VCaP (cell line): ENCODE results near the gene DAZAP2.
A peak's percentile ranks its signal among the peaks of the same experiment; 100 is the strongest.

Source experiments
- H3K27ac ChIP-seq: fragments of 450-650 bp; 2 replicates; pipeline ENCODE4 v1.5.1; 2017
- CTCF ChIP-seq: fragments of 450-650 bp; conservative IDR thresholded peaks from 2 replicates; pipeline ENCODE4 v1.5.1; 2017; ENCODE audit warnings: mild to moderate bottlenecking, moderate library complexity

DAZAP2 gene

GRCh38 chr12:51262758-51263177 is 24.1 kb downstream of the DAZAP2 start:
- no peak overlapping the region for H3K27ac ChIP-seq

GRCh38 chr12:51263341-51263740 is 24.7 kb downstream of the DAZAP2 start:
- no peak overlapping the region for H3K27ac ChIP-seq
- no peak for TF ChIP-seq CTCF

More at GRCh38 chr12:51262758-51263177, 24.1 kb downstream of the DAZAP2 start:
- TF ChIP-seq CTCF, result peak; percentile 71

GRCh38 chr12:51264297-51264696 is 25.7 kb downstream of the DAZAP2 start:
- no peak overlapping the region for H3K27ac ChIP-seq
- TF ChIP-seq CTCF, result no peak

- TF ChIP-seq CTCF, result no peak
- H3K27ac ChIP-seq, result no peak overlapping the region
Measured at GRCh38 chr12:51265024-51265423, 26.4 kb downstream of the DAZAP2 start.

GRCh38 chr12:51269174-51270066 is 30.8 kb downstream of the DAZAP2 start:
- H3K27ac ChIP-seq, result peak overlapping the region; percentile 78
- peak; percentile 63 for TF ChIP-seq CTCF

DNA sequence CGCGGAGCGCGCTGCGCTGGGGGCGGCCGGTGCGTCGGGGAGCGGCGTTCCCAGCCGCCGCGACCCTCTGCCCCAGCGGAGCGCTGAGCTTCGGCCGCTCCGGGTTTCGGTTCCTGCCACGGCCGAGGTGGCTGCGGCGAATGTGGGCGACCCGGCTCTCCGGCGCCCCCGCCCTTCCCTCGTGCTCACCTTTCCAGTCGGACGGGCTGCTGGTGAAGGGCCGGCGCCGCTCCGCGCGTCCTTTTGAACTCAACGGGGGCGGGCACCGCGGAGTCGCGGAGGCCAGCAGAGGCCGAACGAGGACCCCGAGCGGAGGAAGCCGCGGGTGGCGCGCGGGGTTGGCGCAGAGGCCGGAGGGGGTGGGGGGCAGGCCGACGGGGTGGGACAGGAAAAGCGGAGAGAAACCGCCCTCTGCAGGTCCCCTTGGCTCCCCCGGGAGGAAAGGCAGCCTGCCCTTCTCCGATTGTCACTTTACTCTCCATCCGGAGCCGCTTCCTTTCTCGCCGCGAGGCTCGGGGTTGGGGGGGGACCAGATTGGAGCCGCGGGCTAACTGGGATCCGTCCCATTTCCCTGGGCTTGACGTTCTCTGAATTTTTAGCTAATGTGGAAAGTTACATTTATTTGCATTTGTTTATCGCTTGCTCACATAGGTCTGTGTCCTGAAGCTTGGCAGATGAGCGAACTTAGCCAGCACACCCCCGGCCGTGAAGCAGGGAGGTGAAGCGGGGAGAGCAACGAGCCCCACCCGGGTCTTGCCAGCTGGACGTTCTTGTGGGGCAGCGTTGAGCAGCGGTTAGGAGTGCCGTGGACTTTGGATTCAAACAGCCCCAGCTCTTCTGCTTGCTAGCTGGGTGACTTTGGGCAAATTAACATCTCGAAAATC is 31.7 kb downstream of the DAZAP2 start, which contains the start of gene SMAGP:
SMAGP (minus strand) TSS at position 349 of the 884 bp plus-strand sequence. CDS start 1,137 bp downstream, outside the sequence.
- peak within 1 kb of the TSS; percentile 78 for H3K27ac ChIP-seq
- TF ChIP-seq CTCF, result no peak; the same call in 1 of the 2 replicates
